Fibroblast of mammary gland (primary cell): ENCODE data around the gene TRIM14.

Source experiments
- DNase-seq: peaks from one replicate; pipeline ENCODE4 v3.0.0-alpha.2; 2010; ENCODE audit warnings: low read depth
- H3K4me3 ChIP-seq: 2 replicates; pipeline ENCODE4 v1.5.1; 2011; ENCODE audit warnings: low read depth, mild to moderate bottlenecking, low read length, moderate library complexity; ENCODE audit not compliant: control insufficient read depth
- TF ChIP-seq, protein P1 (sequence below): conservative IDR thresholded peaks from 2 replicates; pipeline ENCODE4 v1.5.1; 2011; ENCODE audit warnings: low read depth, low read length, inconsistent platforms; ENCODE audit not compliant: control insufficient read depth, insufficient read depth

TRIM14 gene

DNA sequence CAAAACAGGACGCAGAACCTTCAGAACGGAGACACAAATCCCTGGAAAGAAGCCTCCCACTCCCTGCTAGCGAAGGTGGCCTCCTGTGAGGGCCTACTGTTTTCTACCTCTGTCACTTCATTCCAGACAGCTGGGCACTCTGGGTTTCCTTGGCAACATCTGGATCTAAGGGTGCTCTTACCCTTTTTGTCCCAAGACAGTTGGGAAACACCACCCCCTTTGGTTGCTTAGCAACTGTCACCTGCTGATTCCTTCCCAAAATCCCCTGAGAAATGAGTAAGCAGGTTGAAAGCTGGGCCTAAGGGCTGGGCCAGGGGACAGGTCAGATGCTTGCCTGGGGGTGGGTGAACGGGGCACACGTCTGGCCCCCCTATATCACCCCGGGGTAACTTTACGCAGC is 33.1 kb downstream of the TRIM14 start:
- no peak overlapping the region for H3K4me3 ChIP-seq
- TF ChIP-seq, protein P1, sequence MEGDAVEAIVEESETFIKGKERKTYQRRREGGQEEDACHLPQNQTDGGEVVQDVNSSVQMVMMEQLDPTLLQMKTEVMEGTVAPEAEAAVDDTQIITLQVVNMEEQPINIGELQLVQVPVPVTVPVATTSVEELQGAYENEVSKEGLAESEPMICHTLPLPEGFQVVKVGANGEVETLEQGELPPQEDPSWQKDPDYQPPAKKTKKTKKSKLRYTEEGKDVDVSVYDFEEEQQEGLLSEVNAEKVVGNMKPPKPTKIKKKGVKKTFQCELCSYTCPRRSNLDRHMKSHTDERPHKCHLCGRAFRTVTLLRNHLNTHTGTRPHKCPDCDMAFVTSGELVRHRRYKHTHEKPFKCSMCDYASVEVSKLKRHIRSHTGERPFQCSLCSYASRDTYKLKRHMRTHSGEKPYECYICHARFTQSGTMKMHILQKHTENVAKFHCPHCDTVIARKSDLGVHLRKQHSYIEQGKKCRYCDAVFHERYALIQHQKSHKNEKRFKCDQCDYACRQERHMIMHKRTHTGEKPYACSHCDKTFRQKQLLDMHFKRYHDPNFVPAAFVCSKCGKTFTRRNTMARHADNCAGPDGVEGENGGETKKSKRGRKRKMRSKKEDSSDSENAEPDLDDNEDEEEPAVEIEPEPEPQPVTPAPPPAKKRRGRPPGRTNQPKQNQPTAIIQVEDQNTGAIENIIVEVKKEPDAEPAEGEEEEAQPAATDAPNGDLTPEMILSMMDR: no peak
- DNase-seq: peak; percentile 30

DNA sequence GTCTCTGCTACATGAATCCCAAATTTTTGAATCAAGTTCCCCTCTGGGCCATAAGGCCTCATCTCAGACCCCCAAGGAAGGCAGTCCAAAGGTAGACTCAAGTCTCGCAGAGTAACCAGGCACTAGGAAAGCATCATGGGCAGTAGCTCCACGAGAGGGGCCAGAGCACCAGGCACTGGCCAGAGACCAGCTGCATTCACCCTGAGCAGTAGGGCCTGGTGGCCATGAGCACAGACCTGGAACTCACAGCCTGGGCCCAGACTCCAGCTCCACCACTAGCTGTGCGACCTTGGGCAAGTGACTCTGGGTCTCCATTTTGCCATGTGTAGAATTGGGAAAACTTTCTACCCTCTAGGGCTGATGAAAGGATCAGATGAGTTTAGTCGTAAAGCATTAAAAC is 34.0 kb downstream of the TRIM14 start:
- no peak overlapping the region for H3K4me3 ChIP-seq
- DNase-seq: no peak
- TF ChIP-seq, protein P1: no peak

DNA sequence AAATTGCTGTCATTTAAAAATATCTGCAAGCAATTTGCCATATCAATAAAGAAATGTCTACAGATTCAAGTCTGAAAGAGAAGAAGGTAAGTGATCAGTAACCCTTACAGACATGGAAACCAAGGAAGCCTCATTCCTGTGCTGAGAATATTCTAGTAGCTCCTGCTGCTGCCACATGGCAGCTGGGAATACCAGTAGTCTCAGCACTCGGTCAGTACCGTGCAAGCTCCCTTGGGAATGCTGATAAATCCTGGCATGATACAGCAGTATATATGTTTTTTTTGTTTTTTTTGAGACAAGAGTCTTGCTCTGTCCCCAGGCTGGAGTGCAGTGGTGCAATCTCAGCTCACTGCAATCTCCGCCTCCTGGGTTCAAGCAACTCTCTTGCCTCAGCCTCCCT is 34.6 kb downstream of the TRIM14 start:
- H3K4me3 ChIP-seq: no peak overlapping the region
- DNase-seq: no peak
- TF ChIP-seq, protein P1: no peak

DNA sequence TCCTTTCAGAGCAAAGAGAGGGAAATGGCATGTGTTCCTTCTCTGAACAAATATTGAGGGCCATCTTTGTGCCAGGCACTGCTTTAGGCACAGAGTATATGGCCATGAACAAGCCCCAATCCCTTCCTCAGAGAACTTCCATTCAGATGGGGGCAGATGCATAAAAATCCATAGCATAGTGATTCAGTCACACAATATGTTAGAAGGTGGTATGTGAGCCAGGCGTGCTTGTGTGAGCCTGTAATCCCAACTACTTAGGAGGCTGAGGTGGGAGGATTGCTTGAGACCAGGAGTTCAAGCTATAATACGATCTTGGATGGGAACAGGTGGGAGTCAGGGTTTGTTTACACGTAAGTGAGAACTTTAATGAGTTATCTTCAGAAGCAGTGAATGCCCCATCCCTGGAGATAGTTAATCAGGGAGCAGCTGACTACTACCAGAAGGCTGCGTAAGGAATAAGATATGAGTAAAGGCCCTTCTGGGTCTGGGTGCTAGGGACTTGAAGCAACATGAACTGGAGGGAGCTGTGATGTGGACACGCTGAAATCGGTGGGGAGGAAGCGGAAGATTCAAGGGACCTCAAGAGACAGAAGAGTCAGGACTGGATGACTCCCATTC is 35.3 kb downstream of the TRIM14 start:
- no peak for DNase-seq

DNA sequence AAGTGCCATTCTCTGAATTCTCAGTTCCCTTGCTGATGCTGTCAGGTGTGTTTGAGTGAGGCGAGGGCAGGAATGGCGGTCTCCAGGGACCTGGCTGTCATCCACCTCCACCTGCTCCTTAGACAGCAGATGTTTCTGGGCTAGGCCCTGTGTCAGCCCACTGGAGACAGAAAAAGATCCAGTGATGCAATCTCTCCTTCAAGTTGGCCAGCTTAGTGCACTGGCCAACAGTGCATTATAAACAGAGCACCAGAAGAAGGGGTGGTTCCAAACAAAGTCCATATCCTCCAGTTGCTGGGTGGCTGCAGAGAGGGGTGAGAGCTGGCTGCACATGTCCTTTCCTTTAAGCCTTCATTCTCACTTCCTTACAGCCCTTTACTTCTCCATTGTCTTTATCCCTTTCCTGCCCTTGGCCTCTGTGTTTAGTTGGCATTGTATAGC is 35.9 kb downstream of the TRIM14 start:
- no peak for DNase-seq
- no peak overlapping the region for H3K4me3 ChIP-seq
- TF ChIP-seq, protein P1: no peak

More for the DNA sequence above, 35.3 kb downstream of the TRIM14 start:
- H3K4me3 ChIP-seq: no peak overlapping the region
- TF ChIP-seq, protein P1: no peak

DNA sequence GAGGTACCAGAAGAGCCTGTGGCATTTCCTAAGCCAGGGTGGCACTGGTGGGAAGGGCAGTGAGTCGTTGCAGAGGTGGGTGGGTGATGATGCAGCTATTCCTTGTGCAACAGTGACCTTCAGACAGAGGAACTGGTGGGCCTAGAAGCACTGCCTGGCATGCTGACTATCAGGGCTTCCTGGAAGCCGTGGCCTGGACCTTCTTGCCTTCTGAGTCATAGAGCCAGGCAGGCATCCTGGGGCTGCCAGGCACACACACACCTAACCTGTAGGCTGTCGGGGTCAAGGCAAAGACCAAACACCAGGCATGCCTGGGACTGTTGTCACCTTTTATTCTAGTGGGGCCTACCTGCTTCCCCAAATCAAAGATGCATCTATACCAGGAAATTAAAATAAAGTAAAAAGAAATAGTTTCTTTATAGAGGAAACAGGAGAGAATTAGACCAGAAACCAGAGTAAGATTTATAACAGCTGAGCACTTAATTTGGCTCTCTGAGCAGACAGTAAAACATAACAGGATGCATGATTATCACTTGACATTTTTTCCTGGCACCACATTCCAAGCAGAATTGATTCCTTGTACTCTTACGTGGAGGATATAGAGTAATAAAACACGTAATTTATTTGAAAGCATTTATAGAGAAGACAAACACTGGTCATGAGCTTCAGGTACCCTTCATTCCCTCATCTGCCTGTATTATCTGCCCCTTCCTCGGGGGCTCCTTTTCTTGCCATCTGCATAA is 37.4 kb downstream of the TRIM14 start:
- no peak overlapping the region for H3K4me3 ChIP-seq
- TF ChIP-seq, protein P1: no peak
- DNase-seq: peak; percentile 39

DNA sequence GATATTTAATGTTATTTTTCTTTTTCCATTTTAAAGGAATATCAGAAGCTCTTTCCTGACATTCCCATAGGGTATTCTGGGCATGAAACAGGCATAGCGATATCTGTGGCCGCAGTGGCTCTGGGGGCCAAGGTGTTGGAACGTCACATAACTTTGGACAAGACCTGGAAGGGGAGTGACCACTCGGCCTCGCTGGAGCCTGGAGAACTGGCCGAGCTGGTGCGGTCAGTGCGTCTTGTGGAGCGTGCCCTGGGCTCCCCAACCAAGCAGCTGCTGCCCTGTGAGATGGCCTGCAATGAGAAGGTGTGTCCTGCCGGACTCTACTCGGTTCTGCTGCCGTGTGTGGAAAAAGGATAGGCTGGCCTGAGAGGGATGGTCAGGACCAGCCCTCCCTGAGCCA is 38.2 kb downstream of the TRIM14 start:
- no peak for DNase-seq
- TF ChIP-seq, protein P1: no peak
- H3K4me3 ChIP-seq: no peak overlapping the region
